ENCODE measurements around the gene PROZ. TPM values are rescaled to one million over a fixed set of nuclear protein-coding genes. Genes with fewer than 3 reads are reported as not detected.
"Not testable (repeated sequence)": the region's sequence is repeated elsewhere in the genome, so short reads cannot be mapped to it uniquely, and the experiment has no call there.

Gene PROZ
- total RNA-seq, 1 donor from 2014 or later: not detected

GRCh38 chr13:113155201-113155600 is 3.2 kb upstream of the PROZ start:
- no peak for DNase-seq (ENCODE audit: low spot score)

- DNase-seq (ENCODE audit: low spot score): no peak
Observed at GRCh38 chr13:113155982-113156655, 2.3 kb upstream of the PROZ start.

- no peak for DNase-seq (ENCODE audit: low spot score)
Observed at GRCh38 chr13:113157206-113157928, 1.1 kb upstream of the PROZ start.

DNA sequence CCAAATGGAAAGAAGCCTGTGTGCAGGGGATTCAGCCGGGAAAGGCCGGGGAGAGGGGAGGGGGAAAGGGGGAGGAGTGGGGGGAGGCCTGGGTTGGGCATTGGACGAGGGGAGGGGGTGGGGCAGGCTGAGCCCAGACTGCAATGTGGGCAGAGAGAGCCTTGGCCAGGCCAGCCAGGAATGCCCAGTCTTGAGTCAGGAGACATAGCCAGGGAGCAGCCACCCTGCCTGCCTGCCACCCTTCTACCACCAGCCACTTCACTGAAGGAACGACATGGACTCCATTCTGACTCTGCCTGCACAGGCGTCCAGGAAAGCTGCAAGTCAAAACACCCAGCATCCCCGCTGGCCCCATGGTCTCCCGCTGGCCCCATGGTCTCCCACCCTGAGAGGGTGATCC is 498 bp downstream of the PROZ start:
- no peak for DNase-seq (ENCODE audit: low spot score)

DNA sequence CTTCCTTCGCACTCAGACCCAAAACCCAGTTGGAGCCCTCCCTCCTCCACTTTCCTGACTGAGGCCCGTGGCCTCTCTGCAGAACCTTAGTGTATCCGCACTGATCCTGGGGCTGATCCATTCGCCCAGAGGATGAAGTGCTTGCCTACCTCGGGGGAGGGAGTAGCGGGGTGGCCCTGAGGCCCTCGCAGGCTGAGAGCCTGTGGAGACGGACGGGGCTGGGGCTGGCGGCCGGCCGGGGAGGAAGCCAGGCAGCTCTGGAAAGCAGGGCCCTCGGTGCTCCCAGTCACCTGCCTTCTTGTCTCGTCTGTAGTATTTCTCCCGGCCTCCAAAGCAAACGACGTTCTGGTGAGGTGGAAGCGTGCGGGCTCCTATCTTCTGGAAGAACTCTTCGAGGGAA is 1.3 kb downstream of the PROZ start:
- no peak for DNase-seq (ENCODE audit: low spot score)

DNA sequence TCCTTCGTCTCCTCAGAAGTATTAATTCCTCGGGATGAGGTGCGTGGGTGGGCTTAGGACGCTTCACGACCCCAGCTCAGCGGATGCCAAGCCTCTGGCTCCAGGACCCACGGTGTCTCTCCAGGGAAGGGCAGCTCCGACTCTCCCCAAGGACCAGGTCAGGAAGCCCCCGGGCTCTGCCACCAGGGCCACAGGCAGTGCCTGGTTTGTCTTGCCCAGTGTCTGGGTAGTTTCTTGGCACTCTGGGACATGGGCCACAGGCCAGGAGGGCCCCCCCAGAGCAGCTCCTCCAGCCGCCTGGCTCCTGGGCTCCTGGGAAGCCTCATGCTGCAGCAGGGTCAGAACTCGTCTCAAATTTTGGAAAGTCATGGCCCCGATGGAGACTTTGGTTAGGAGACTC is 2.5 kb downstream of the PROZ start:
- DNase-seq (ENCODE audit: low spot score): no peak

DNA sequence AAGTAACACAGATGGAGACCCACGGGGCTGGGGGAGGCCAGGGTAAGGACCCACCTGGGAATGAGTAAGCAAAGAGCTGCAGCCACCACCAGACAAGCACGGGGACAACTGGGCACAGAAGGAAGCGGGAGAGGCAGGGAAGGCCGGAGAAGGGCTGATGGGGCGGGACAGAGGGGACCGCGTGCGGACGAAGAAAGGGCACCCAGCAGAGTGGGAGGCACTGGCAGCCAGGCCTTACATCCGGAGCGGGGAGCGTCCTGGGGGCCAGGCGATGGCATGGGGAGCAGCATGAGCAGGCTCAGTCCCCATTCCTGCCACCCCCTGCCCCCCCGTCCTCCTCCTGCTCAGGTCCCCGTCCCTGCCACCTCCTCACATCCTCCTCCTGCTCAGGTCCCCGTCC is 3.0 kb downstream of the PROZ start:
- no peak for DNase-seq (ENCODE audit: low spot score)

DNA sequence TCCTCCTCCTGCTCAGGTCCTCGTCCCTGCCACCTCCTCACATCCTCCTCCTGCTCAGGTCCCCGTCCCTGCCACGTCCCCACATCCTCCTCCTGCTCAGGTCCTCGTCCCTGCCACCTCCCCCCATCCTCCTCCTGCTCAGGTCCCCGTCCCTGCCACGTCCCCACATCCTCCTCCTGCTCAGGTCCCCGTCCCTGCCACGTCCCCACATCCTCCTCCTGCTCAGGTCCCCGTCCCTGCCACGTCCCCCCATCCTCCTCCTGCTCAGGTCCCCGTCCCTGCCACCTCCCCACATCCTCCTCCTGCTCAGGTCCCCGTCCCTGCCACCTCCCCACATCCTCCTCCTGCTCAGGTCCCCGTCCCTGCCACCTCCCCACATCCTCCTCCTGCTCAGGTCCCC is 3.5 kb downstream of the PROZ start:
- not testable (repeated sequence) for DNase-seq (ENCODE audit: low spot score)

- DNase-seq (ENCODE audit: low spot score): no peak
Observed at GRCh38 chr13:113162783-113163685, 4.6 kb downstream of the PROZ start.

- DNase-seq (ENCODE audit: low spot score): no peak
Observed at GRCh38 chr13:113164492-113164891, 6.0 kb downstream of the PROZ start.

DNA sequence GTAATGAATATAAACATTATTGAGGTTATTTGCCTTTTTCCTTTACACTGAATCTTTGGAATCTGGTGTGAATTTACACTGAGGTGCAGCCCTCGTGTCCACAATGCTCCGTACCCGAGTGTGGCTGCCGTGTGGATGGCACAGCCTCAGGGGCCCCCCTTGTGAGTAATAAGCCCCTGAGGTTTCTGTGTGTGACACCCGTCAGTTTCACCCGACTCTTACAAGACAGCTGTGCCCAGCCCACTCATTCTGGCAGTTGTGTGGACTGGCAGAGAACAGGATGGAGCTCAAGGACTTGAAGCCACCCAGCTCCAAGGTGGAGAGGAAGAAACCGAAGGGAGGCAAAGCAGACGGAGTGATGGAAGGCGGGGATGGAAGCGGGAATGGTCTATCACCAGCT is 7.8 kb downstream of the PROZ start:
- DNase-seq (ENCODE audit: low spot score): no peak

GRCh38 chr13:113166681-113167080 is 8.2 kb downstream of the PROZ start:
- DNase-seq (ENCODE audit: low spot score): no peak

- DNase-seq (ENCODE audit: low spot score): no peak
Observed at GRCh38 chr13:113167155-113167554, 8.7 kb downstream of the PROZ start.

DNA sequence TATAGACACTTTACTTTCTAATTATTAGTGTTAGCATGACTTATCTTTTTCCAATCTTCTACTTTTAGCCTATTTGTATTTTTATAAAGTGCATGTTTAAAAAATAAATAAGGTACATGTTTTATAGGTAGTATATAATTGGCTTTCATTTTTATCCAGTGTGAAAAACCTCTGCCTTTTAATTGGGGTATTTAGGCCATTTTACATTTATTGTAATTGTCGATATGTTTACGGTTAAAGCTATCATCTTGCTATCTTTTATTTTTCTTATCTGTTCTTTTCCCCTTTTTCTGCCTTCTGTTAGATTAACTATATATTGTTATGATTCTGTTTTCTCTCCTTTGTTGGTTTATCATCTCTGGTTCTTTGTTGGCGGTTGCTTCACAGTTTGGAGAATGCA is 9.1 kb downstream of the PROZ start:
- no peak for DNase-seq (ENCODE audit: low spot score)

DNA sequence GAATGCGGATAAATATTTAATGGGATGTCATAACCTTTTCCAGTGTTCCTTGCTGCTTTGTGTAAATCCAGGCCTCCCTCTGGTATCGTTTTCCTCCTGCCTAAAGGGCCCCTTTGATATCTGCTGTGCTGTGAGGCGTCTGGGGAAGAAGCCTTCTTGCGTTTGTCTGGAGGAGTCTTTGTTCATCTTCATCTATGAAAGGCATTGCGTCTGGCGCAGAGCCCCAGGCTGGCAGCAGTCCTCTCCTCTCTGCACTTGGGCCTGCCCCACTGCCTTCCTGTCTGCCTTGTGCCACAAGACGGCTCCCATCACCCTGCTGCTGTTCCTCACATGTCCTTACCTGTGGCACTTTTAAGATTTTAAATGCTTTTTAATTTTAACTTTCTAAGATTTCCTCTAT is 9.8 kb downstream of the PROZ start:
- no peak for DNase-seq (ENCODE audit: low spot score)

GRCh38 chr13:113169277-113170272 is 11.1 kb downstream of the PROZ start:
- DNase-seq (ENCODE audit: low spot score): no peak

DNA sequence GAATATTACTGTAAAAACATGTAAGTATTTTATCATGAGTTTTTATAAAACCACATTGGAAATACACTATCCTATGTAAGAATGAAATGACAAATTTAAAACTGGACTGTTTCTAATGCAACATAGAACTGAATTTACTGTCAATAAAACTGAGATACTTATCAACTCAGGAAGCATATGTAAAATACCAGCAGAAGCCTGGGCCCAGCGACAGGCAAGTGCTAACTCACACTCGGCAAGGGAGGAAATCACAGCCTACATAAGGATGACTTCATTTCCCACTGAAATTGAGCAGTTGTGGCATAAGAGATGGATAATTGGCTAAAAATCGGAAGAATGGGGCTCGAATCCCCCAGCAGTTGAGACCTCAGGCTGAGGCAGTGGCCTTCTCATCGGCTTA is 12.1 kb downstream of the PROZ start:
- DNase-seq (ENCODE audit: low spot score): no peak

- DNase-seq (ENCODE audit: low spot score): no peak
Observed at GRCh38 chr13:113171250-113172125, 13.0 kb downstream of the PROZ start.

DNA sequence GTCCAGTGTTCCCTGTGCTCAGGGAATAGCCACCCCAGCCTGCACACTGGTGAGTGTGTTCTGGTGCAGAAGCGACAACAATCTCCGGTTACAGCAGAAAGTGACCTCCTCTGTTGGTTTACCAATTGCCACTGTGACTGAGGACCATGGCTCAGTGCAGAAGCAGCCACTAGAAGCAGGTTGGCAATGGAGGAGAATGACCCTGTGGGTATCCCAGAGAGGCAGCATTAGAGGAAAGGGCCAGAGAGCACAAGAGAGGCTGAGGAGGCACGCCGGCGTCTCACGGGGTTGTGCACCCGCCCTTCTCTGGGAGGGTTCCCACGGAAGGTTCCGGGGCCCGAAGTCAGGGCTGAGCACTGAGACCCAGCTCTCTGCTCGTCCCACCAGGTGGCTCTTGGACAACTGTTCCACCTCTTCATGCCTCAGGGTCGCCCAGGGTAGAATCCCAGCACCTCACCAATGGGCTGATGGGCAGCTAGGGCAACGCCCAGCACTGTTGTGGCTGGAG is 14.0 kb downstream of the PROZ start:
- no peak for DNase-seq (ENCODE audit: low spot score)

GRCh38 chr13:113176280-113176679 is 17.8 kb downstream of the PROZ start:
- DNase-seq (ENCODE audit: low spot score): no peak
